Panc1 (cell line): ENCODE results near the gene KANK2. TPM values are rescaled to one million over a fixed set of nuclear protein-coding genes. Genes with fewer than 3 reads are reported as not detected.

Experiments
- ATAC-seq: fragments of 200-7000 bp; cut with Tn5 transposase; 2 replicates; pipeline ENCODE4 v1.9.1; 2020; ENCODE audit warnings: mild to moderate bottlenecking, moderate library complexity
- BruUV-seq: library from RNA; stranded (reverse); fragments of 400-500 nt; replicated peaks from 2 replicates; lab custom pipeline; 2021; lab: Mats Ljungman, UMichigan
- CTCF ChIA-PET: fragments of 300-600 bp; sonication (Branson Sonifier 250); formaldehyde crosslinking; loops from one replicate; lab custom pipeline; 2022; ENCODE audit warnings: antibody characterized with exemption; lab: Charles Lee
- POLR2A ChIA-PET: fragments of 300-600 bp; sonication (Branson Sonifier 250); formaldehyde crosslinking; loops from one replicate; lab custom pipeline; 2022; ENCODE audit warnings: antibody characterized with exemption; lab: Charles Lee
- DNase-seq: peaks from one replicate; pipeline ENCODE4 v3.0.0-alpha.2; 2010; ENCODE audit warnings: low read depth, low spot score
- H3K27ac ChIP-seq: 2 replicates; pipeline ENCODE4 v1.5.1; 2011; ENCODE audit warnings: mild to moderate bottlenecking, low read length, inconsistent platforms
- H3K27me3 ChIP-seq: fragments of 200-500 bp; sonication (Bioruptor generic); 2 replicates; pipeline ENCODE4 v1.6.0; 2014; ENCODE audit warnings: low read length, inconsistent platforms; ENCODE audit not compliant: control insufficient read depth, insufficient read depth
- H3K36me3 ChIP-seq: fragments of 200-500 bp; sonication (Bioruptor generic); 2 replicates; pipeline ENCODE4 v1.5.1; 2014; ENCODE audit warnings: inconsistent platforms, mild to moderate bottlenecking, low read length, moderate library complexity; ENCODE audit not compliant: control insufficient read depth, insufficient read depth
- H3K4me1 ChIP-seq: 2 replicates; pipeline ENCODE4 v1.5.1; 2011; ENCODE audit warnings: inconsistent platforms, mild to moderate bottlenecking, low read length, moderate library complexity; ENCODE audit not compliant: control insufficient read depth, insufficient read depth
- H3K4me3 ChIP-seq, 2 experiments: 2 replicates each; pipeline ENCODE4 v1.5.1; 2011 to 2012; ENCODE audit warnings: low read depth in 2 of 2, low read length in 2 of 2, mild to moderate bottlenecking in 2 of 2, inconsistent platforms in 1 of 2, moderate library complexity in 1 of 2
- H3K9me3 ChIP-seq: fragments of 200-500 bp; sonication (Bioruptor generic); 2 replicates; pipeline ENCODE4 v1.5.1; 2014; ENCODE audit warnings: low read depth, mild to moderate bottlenecking, inconsistent platforms, low read length, moderate library complexity; ENCODE audit not compliant: control insufficient read depth, insufficient read depth
- POLR2AphosphoS5 ChIP-seq: IDR thresholded peaks from 2 replicates; pipeline ENCODE4 v1.6.1; 2012; ENCODE audit warnings: mild to moderate bottlenecking, low read depth, low read length, moderate library complexity
- SIN3A ChIP-seq: IDR thresholded peaks from 2 replicates; pipeline ENCODE4 v1.6.1; 2012; ENCODE audit warnings: low read depth, mild to moderate bottlenecking, low read length, moderate library complexity, borderline replicate concordance; ENCODE audit not compliant: insufficient read depth
- TCF7L2 ChIP-seq: IDR thresholded peaks from 2 replicates; pipeline ENCODE4 v1.6.1; 2011; ENCODE audit warnings: mild to moderate bottlenecking, low read depth, low read length, inconsistent platforms
- in situ Hi-C: cut with HindIII; loops from 2 replicates; pipeline ENCODE4 v1.10.0; 2016; ENCODE audit warnings: low sequenced_read_pairs, low pct_unique_long_range_greater_than_20kb
- intact Hi-C: fragments of 100-400 bp; cut with micrococcal nuclease; formaldehyde crosslinking; loops from one replicate; pipeline ENCODE4 v1.10.0; 2022; ENCODE audit not compliant: unreplicated experiment
- total RNA-seq: library from RNA; stranded (reverse); gene quantifications from one replicate; pipeline ENCODE4 v1.2.1, GENCODE V29; 2021; ENCODE audit not compliant: unreplicated experiment
- TF ChIP-seq, protein P1 (sequence below), 2 experiments: IDR thresholded peaks; 2 replicates each; pipeline ENCODE4 v1.6.1; 2011 to 2012; ENCODE audit warnings: low read depth in 2 of 2, control low read depth in 1 of 2, low read length in 1 of 2, mild to moderate bottlenecking in 1 of 2, moderate library complexity in 1 of 2; ENCODE audit not compliant: insufficient read depth in 1 of 2
- TF ChIP-seq, protein P2 (sequence below): fragments of 450-650 bp; IDR thresholded peaks from 2 replicates; pipeline ENCODE4 v1.5.1; 2017; ENCODE audit warnings: mild to moderate bottlenecking

KANK2 gene
- total RNA-seq, 1 experiment from 2014 or later: 121 TPM

DNA sequence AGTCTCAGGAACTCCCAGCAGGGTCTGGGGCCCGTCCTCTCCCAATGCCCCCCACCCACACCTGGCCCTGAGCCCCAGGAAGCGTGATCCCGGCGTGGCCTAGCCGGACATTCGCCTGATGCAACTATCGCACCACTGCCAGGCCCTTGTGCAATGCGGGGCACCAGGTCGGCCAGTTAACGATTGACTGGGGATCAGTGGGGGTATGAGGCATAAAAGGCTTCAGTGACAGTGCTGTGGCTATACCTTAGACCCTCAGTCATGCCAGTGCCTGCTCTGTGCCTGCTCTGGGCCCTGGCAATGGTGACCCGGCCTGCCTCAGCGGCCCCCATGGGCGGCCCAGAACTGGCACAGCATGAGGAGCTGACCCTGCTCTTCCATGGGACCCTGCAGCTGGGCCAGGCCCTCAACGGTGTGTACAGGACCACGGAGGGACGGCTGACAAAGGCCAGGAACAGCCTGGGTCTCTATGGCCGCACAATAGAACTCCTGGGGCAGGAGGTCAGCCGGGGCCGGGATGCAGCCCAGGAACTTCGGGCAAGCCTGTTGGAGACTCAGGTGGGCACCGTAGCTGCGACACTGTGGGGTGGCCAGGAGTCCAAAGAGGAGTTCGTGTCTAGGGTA is 42.1 kb upstream of the KANK2 start, which contains the start of gene ANGPTL8:
ANGPTL8 (plus strand) TSS at position 243 of the 624 bp plus-strand sequence; CDS start at position 262, 19 bp downstream.
- ChIA-PET CTCF (no interaction called here), POLR2A (no interaction called here)
- ATAC-seq (no peak), DNase-seq (no peak)
- Histone ChIP-seq H3K9me3 (no peaks in the 10 kb centered on the region), H3K4me1 (no peaks in the 10 kb centered on the region; the same call in 1 of the 2 replicates), H3K36me3 (no peaks in the 10 kb centered on the region), H3K4me3 (no peak within 1 kb of the TSS), H3K27me3 (no peaks in the 10 kb centered on the region), H3K27ac (no peak within 1 kb of the TSS)
- in situ Hi-C loops (no loop called here), intact Hi-C loops (no loop called here)
- BruUV-seq: no TSS peak
- TF ChIP-seq POLR2AphosphoS5 (no peak), TCF7L2 (no peak), SIN3A (no peak)
- TF ChIP-seq, protein P1, sequence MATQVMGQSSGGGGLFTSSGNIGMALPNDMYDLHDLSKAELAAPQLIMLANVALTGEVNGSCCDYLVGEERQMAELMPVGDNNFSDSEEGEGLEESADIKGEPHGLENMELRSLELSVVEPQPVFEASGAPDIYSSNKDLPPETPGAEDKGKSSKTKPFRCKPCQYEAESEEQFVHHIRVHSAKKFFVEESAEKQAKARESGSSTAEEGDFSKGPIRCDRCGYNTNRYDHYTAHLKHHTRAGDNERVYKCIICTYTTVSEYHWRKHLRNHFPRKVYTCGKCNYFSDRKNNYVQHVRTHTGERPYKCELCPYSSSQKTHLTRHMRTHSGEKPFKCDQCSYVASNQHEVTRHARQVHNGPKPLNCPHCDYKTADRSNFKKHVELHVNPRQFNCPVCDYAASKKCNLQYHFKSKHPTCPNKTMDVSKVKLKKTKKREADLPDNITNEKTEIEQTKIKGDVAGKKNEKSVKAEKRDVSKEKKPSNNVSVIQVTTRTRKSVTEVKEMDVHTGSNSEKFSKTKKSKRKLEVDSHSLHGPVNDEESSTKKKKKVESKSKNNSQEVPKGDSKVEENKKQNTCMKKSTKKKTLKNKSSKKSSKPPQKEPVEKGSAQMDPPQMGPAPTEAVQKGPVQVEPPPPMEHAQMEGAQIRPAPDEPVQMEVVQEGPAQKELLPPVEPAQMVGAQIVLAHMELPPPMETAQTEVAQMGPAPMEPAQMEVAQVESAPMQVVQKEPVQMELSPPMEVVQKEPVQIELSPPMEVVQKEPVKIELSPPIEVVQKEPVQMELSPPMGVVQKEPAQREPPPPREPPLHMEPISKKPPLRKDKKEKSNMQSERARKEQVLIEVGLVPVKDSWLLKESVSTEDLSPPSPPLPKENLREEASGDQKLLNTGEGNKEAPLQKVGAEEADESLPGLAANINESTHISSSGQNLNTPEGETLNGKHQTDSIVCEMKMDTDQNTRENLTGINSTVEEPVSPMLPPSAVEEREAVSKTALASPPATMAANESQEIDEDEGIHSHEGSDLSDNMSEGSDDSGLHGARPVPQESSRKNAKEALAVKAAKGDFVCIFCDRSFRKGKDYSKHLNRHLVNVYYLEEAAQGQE (IDR thresholded peaks at IDR 0.05; ENCODE audit: insufficient read depth in 1 of 2, low read depth in 2 of 2, low read length in 1 of 2): no peak
- TF ChIP-seq, protein P2, sequence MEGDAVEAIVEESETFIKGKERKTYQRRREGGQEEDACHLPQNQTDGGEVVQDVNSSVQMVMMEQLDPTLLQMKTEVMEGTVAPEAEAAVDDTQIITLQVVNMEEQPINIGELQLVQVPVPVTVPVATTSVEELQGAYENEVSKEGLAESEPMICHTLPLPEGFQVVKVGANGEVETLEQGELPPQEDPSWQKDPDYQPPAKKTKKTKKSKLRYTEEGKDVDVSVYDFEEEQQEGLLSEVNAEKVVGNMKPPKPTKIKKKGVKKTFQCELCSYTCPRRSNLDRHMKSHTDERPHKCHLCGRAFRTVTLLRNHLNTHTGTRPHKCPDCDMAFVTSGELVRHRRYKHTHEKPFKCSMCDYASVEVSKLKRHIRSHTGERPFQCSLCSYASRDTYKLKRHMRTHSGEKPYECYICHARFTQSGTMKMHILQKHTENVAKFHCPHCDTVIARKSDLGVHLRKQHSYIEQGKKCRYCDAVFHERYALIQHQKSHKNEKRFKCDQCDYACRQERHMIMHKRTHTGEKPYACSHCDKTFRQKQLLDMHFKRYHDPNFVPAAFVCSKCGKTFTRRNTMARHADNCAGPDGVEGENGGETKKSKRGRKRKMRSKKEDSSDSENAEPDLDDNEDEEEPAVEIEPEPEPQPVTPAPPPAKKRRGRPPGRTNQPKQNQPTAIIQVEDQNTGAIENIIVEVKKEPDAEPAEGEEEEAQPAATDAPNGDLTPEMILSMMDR: no peak

DNA sequence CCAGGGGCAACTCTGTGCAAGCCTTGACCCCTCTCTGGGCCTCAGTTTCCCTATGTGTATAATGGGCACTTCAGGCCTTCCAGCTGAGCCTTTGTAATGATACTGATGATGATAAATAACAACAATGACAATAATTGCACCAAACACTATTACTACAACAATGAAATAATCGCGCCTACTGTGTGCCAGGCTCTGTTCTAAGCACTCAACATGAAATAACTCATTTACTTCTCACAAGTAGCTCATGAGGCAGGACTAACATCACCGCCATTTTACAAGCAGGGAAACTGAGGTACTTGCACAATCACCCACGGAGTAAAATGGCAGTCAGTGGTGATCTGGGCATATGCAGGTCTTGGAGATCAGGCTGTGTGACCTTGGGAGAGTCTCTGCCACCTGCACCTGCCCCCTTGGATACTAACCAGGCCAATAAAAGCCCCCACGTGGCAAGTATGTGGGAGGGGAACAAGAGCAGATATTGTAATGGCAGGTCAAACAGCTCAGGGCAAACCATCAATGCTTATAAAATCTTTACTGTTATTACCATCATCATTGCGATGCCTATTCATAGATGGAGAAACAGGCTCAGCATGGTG is 41.5 kb upstream of the KANK2 start:
- Histone ChIP-seq H3K36me3 (no peaks in the 10 kb centered on the region), H3K9me3 (no peaks in the 10 kb centered on the region), H3K4me3 (no peak overlapping the region), H3K27me3 (no peaks in the 10 kb centered on the region), H3K27ac (no peak overlapping the region), H3K4me1 (no peaks in the 10 kb centered on the region; the same call in 1 of the 2 replicates)
- TF ChIP-seq, protein P1 (IDR thresholded peaks at IDR 0.05; ENCODE audit: insufficient read depth in 1 of 2, low read depth in 2 of 2, low read length in 1 of 2): no peak
- TF ChIP-seq POLR2AphosphoS5 (no peak), SIN3A (no peak), TCF7L2 (no peak)
- TF ChIP-seq, protein P2: no peak
- ChIA-PET POLR2A (no interaction called here), CTCF (no interaction called here)
- no peak for DNase-seq
- intact Hi-C loops: no loop called here
- in situ Hi-C loops: no loop called here
- BruUV-seq: no TSS peak
- ATAC-seq: no peak
